Measurements from ENCODE around the gene NPIPB8.
A peak's percentile ranks its signal among the peaks of the same experiment; 100 is the strongest.
"Not testable (repeated sequence)": the region's sequence is repeated elsewhere in the genome, so short reads cannot be mapped to it uniquely, and the experiment has no call there.

Gene NPIPB8

DNA sequence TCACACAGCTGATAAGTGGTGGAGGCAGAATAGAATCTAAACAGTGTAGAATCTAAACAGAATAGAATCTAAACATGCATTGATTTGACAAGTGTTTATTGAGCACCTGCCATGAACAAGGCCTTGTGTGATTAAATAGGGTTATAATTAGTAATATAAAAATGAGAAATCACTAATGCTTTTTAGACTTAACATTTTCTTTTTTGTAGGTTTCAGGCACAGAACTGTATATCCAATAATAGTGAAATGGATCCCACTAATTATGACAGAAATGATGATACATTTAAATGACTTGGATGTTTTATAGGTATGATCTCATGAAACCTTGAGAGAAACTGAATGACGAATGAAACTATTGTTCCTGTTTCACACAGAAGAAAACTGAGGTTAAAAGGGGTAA lies at the start of gene NPIPB8:
Gene NPIPB8, plus strand, starts transcription at position 301 of the 400 bp plus-strand sequence. CDS start 296 bp downstream, outside the sequence.
- not testable (repeated sequence) for DNase-seq

DNA sequence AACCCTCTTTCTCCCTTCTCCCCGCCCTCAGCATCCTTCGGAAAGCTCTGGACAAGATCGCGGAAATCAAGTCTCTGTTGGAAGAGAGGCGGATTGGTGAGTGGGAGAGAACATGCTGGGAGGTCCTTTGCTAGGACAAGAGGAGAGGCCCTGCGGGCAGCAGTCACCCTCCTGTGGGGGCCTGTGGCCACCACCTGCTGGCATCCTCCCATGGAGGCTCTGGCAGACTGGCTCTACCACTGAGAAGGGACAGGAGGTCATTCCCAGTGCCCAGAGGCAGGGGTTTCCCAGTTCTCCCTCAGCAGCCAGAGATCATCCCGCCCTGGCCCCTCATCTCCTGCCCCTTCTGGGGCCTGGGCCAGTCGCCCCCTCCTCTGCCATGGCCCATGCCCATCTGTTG lies 48.8 kb upstream of the NPIPB8 start:
- no peak for DNase-seq

DNA sequence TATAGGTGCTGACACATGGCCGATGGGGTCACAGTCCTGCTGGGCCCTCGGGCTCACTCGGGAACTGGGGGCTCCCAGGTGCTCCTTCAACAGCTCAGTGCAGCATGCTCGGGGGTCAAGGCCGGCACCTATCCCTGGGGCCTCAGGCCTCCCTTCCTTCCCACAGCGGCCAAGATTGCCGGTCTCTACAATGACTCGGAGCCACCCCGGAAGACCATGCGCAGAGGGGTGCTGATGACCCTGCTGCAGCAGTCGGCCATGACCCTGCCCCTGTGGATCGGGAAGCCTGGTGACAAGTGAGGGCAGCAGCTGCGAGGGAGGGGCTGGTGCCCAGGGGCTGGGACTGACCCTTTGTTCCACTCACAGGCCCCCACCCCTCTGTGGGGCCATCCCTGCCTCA lies 47.9 kb upstream of the NPIPB8 start:
- DNase-seq: no peak

DNA sequence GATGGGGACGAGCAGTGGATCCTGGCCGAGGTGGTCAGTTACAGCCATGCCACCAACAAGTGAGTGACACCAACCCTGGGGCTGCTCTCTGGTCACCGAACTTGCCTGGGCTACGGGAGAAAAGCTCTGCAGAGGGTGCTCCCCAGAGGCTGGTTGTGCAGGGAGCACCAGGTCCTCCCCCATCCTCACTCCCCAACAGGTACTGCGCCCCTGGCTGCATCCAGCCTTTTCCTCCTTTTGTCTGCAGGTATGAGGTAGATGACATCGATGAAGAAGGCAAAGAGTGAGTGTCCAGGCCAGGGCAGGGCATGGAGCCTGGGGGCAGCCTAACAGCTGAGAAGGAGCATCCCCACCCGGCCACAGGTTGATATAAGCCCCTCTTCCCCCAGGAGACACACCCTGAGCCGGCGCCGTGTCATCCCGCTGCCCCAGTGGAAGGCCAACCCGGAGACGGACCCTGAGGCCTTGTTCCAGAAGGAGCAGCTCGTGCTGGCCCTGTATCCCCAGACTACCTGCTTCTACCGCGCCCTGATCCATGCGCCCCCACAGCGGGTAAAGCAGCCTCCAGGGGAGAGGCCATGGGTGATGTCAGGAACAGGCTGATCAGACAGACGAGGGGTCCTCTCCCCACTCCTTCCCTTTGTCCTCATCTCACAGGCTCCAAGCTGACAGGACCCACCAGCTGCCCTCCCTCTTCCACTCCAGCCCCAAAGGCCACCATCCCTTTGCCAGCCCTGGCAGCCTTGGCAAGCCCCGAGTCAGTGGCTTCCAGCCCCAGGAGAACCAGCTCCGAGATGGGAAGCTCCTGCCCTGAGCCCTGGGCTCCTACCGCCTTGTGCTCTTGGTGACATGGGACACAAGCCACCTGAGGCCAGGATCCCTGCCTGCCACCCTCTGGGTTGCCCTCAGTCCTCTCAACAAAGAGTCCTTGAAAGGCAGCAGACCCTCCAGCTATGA lies 47.2 kb upstream of the NPIPB8 start:
- no peak for DNase-seq

DNA sequence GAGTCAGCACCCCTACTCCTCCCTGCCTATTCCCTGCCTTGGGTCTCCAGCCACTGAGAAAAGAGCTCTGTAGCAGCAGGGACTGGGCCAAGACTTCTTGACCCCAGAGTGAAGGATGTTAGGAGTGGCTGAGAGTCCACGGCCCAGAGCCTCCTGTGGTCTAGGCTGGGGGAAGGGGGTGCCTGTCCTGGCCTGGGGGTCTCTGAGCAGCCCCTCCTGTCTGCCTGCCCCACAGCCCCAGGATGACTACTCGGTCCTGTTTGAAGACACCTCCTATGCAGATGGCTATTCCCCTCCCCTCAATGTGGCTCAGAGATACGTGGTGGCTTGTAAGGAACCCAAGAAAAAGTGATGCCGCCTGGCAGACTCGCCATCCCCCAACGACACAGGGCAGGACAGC lies 46.5 kb upstream of the NPIPB8 start:
- no peak for DNase-seq

DNA sequence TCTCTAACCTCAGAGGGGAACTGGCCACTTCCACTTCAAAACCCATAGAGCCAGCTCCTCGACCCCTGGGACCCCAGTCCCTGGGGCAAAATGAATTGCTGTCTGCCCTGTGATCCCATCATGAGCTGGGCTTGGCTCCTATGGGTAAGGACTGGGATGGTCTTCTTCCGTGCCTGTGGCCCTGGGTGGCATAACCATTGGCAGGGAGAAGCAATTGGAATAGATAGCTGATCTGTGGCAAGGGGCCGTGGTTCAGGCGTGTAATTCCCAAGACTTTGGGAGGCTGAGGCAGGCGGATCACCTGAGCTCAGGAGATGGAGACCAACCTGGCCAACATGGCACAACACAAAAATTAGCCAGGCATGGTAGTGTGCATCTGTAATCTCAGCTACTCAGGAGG lies 45.4 kb upstream of the NPIPB8 start:
- no peak for DNase-seq

DNA sequence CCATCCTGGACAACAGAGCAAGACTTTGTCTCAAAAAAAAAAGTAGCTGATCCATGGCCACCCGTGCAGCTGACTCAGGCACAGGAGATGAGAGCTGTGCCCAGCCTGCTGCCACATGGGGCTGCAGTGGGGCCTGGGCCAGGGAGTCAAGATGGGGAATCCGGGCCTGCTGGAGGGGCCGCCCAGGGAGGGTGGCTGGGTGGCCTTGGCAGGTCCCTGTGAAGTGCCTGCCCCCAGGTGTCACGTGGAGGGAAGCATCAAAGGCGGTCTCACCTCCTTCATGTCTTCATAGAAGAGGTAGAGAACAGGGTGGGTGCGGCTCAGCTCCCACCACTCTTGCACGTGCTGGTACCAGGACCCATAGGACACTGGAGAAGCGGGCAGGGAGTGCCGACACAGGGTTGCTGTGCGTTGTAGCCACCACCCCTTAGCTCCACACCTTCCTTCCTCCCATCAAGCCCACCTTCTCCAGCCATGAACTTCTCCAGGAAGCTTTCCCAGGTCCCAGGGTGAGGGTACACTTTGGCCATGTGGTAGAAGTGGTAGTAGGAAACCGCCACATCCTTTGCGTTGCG lies 44.8 kb upstream of the NPIPB8 start:
- no peak for DNase-seq

DNA sequence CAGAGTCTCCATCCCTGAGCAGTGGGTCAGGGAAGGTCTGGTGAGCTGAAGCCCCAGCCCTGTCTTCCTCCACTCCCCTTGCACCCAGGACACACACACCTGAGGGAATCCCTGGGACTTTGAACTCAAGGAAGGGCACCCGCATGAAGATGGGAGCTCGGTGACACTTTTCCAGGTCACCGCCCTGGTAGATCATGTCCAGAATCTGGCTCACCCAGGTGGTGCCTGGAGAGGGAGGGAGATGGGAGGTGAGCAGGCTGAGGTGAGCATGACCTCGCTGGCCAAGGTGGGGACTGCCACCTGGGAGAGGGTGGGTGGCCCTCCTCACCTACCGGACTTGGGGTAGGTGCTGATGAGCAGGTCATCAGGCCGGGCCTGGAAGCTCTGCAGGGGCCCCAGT lies 42.4 kb upstream of the NPIPB8 start:
- DNase-seq: not testable (repeated sequence)

DNA sequence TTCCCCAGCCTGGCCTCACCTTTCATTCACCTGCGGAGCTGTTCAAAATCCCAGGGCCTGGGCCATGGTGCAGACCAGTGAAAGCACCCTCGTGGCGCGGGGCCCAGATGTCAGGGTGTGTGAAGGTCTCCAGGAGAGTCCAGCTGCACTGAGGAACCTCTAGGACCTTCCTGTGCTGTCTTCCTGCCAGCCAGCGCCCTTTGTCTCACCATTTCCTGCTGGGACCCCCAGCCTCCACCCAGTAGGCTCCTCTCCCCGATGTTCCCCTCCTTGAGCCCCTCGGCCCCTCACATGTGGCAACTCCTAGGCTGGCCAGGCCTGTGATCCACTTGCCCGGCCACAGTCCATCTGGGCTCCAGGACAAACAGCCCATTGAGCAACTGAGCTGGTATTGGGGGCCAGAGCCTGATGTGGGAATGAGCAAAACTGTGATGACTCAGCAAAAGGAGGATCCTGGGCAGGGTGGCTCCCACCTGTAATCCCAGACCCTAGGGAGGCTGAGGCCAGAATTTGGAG lies 41.7 kb upstream of the NPIPB8 start:
- DNase-seq: no peak

DNA sequence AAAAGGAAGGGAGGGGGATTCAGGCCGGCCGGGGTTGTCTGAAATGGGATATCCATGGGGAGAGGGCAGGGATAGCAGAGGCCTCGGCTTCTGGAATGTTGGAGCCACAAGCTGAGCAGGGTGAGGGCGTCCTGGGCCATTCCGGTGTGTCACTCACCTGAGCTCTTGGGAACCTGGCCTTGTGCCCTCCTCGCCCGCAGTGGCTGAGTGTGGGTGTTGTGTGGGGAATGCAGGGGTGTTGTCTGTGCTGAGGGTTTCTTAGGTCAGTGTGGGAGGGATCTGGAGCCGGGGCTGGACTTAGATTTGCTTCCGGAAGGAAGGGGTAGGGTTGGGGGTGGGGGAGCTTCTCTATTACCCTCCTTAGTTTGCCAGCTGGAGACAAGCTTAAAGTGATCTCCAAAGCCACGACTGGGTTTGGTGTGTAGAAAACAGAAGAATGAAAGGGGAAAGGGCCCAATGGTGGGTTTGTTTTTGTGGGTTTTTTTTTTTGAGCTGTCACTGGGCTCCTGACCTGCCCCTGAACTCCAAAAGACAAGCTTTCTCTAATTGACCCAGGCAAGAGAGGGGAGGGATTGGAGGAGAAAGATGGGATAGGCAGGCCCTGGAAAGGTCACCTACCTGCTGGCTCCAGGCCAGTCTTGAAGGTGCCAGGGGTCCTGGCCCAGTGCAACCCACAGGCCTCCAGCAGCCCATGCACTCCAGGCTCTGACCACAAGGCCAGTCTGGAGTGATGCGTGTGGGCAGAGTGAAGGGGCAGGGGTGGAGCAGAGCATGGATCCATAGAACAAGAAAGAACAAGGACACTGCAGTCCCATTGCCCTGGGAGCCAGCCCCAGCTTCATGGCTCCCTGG lies 40.8 kb upstream of the NPIPB8 start, which contains the start of gene SULT1A2:
Gene SULT1A2, minus strand, starts transcription at position 211 of the 852 bp plus-strand sequence. CDS start 1,120 bp downstream, outside the sequence.
- no peak for DNase-seq

DNA sequence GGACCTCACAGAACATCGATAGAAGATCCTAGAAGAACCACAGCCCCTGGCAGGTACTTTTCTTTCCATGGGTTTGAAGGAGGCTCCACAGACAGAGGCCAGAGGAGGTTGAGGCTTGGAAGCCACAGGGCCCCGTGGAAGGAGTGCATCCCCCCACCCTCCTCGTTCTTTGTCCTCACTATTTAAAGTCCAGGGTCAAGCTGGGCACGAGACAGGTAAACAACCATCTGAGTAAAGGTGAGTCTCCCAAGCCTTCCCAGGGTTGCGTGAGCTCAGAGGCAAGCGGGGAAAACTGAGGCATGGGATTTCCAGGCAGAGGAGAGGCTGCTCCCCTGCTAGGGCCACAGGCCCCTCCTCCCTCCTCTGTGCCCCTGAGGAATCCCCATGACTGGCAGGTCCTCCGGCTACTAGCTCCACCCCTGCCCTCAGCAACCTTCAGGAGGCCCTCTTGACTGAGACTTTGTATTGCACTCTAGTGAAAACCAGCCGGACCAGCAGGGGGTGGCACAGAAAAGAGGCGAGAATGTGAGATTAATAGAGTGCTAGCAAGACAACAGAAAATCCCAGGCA lies 40.1 kb upstream of the NPIPB8 start:
- peak; percentile 37 for DNase-seq

DNA sequence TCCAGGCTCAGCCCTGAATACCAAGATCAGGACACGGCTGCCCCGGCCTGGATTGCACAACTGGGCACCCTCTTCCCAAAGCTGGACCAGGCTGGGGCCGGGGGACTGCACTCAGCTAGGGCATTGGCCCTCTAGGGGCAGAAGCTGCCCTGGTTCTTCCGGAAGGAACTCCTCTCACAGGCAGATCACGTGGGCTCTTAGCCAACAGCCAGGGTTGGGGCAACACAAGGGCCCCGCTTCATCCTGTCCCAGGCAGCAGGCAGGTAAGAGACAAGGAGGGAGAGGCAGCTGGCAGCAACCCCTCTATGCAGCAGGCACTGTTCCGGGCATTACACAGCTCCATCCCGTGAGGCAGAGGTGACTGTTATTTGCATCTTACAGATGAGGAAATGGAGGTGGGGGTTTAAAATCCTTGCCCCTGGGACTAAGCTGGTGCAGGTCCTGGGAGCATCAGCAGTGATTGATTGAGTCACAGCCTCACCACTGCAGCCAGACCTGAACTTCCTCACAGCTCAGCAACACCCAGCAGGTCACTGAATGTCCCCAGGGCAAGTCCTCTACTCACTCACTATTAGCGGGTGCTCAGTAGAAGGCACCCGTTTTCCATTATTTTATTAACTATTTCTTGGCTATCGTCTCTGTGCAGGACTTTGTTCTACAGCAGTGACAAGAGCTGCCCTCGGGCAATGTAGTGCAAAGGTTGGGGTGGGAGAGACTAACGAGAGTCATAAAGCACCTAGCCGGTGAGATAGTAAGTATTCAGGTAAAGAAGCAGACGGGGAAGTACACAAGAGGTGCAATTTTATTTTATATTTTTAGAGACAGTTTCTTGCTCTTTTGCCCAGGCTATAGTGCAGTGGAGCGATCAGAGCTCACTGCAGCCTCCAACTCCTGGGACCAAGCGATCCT lies 38.2 kb upstream of the NPIPB8 start:
- DNase-seq: not testable (repeated sequence)

DNA sequence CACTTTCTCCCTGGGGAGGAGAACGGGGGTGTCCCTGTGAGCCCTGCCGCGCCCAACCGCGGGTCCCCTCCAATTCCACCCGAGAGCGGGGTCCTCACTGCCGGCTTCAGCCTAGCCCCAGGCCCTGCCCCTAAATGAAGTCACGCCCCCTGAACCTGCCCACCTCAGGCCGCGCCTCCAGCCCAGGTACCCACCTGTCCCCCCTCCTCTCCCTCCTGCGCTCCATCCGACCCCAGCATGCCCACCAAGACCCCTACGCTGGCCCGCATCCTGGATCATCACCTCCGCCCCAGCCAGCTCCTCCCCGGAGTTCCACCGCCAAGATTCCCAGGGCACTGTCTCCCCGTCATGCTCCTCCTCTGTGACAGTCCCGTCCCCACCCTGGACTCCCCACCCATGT lies 36.9 kb upstream of the NPIPB8 start:
- not testable (repeated sequence) for DNase-seq

DNA sequence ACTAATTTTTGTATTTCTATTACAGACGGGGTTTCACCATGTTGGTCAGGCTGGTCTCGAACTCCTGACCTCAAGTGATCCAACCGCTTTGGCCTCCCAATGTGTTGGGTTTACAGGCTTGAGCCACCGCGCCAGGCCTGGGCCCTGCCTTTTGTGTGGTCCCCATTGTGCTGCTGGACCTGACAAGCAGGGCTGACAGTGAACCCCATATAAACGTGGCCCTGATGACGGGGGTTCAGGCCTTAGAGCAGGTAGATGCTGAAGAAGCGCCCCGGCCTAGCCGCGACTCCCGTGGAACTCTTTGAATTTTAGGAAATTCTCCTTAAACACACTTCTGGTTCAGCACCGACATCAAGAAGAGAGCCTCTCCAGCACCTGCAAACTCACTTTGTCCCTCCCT lies 36.3 kb upstream of the NPIPB8 start:
- DNase-seq: not testable (repeated sequence)

DNA sequence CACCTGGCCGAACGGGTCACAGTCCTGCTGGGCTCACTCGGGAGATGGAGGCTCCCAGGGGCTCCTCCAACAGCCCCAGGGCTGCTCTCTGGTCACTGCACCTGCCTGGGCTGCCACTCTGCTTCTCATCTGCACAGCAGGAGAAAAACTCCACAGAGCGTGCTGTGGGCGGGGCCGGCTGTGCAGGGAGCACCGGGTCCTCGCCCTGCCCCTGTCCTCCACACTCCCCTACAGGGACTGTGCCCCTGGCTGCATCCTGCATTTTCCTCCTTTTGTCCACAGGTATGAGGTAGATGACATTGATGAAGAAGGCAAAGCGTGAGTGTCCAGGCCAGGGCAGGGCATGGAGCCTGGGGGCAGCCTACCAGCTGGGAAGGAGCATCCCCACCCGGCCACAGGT lies 35.8 kb upstream of the NPIPB8 start:
- not testable (repeated sequence) for DNase-seq

DNA sequence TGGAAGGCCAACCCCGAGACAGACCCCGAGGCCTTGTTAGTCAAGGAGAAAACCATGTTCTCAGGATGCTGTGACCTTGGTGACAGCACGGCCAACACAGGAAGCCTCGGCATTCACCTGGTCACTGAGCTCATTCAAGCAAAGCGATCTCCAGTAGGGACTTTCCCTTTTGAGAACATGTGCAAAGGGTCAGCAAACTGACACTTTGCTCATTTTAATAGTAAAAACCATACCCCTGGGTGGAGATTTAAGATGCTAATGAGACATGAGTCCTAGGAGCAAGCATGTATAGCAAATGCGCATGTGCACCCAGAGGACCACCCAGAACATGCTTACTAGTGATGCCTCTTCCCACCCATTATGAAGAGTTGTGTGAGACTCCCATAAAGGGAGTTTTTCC lies 35.3 kb upstream of the NPIPB8 start:
- no peak for DNase-seq

DNA sequence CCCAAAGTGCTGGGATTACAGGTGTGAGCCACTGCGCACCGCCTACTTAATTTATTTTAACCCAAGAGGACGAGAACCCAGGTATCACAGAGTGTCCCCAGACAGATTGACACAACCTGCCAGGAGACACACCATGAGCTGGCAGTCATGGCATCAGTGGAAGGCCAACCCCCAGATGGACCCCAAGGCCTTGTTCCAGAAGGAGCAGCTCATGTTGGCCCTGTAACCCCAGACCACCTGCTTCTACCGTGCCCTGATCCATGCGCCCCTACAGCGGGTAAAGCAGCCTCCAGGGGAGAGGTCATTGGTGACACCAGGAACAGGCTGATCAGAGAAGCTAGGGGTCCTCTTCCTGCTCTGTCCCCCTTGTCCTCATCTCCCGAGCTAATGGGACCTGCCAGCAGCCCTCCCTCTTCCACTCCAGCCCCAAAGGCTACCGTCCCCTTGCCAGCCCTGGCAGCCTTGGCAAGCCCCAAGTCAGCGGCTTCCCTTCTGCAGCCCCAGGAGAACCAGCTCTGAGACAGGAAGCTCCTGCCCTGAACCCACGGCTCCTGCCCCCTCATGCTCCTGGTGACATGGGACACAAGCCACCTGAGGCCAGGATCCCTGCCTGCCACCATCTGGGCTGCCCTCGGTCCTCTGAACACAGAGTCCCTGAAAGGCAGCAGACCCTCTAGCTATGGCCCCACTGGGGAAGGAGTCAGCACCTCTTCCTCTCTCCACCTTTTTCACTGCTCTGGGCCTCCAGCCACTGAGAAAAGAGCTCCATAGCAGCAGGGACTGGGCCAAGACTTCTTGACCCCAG lies 34.3 kb upstream of the NPIPB8 start:
- DNase-seq: no peak

DNA sequence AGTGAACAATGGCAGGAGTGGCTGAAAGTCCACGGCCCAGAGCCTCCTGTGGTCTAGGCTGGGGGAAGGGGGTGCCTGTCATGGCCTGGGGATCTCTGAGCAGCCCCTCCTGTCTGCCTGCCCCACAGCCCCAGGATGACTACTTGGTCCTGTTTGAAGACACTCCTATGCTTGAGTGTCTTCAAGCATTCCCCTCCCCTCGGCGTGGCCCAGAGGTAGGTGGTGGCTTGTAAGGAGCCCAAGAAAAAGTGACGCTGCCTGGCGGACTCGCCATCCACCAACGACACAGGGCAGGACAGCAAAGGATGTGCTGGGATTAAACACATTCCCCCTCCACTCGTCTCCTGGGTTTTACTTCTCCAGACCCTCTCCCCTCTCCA lies 33.7 kb upstream of the NPIPB8 start:
- DNase-seq: no peak

DNA sequence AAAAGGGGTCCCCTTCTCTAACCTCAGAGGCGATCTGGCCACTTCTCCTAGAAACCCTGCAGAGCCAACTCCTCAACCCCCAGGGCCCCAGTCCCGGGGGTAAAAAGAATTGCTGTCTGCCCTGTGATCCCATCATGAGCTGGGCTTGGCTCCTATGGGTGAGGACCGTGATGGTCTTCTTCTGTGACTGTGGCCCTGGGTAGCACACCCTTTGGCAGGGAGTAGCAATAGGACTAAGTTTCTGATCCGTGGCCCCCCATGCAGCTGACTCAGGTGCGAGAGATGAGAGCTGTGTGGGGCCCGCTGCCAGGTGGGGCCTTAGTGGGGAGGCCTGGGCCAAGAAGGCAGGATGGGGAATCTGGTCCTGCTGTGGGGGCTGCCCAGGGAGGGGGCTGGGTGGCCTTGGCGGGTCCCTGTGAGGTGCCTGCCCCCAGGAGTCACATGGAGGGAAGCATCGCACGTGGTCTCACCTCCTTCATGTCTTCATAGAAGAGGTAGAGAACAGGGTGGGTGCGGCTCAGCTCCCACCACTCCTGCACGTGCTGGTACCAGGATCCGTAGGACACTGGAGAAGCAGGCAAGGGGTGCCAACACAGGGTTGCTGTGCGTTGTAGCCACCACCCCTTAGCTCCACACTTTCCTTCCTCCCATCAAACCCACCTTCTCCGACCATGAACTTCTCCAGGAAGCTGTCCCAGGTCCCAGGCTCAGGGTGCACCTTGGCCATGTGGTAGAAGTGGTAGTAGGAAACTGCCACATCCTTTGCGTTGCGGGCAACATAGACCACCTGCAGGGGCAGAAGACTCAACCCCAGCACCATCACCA lies 31.4 kb upstream of the NPIPB8 start:
- no peak for DNase-seq
